ENCODE results near the gene FCER1A. TPM values are rescaled to one million over a fixed set of nuclear protein-coding genes. Genes with fewer than 3 reads are reported as not detected.

FCER1A gene
- total RNA-seq, 2 donors from 2014 or later, result 1.3 to 1.5 TPM

GRCh38 chr1:159318784-159319551, 16.8 kb downstream of the FCER1A start:
- H3K36me3 ChIP-seq, result no peaks in the 10 kb centered on the region
- no peaks in the 10 kb centered on the region for H3K4me1 ChIP-seq (replicated peaks)
- DNase-seq (ENCODE audit: low spot score), result no peak
- no peak overlapping the region for H3K27ac ChIP-seq
- no peaks in the 10 kb centered on the region for H3K27me3 ChIP-seq (replicated peaks; ENCODE audit: insufficient read depth)
- intact Hi-C loops (cut with DNase I), result no loop called here
- H3K9me3 ChIP-seq, result no peaks in the 10 kb centered on the region
- no peak for TF ChIP-seq POLR2A (IDR thresholded peaks at IDR 0.05)
- TF ChIP-seq POLR2AphosphoS5 (IDR thresholded peaks at IDR 0.05), result no peak
- TF ChIP-seq CTCF (IDR thresholded peaks at IDR 0.05), result no peak
- no peak overlapping the region for H3K4me3 ChIP-seq
- WGBS, result 57% methylated on average over 8 of the region's 8 CpGs

DNA sequence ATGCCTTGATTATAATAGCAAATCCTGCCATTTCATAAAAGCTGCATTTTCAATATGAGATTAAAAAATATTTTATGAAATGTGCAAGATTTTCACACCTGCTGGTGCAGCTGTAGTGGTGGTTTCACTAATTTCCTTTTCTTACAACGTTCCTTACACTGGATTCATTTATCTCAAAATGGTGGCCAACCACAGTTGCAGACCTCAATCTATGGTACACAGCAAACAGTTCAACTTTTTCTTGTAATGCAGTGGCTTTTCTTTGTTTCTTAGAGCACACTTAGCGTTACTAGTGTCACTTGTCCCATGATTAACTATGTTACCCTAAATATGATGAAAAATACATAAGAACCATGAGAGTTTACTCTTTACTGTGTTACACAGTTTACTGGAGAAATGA, 32.7 kb downstream of the FCER1A start:
- H3K36me3 ChIP-seq, result no peaks in the 10 kb centered on the region
- intact Hi-C loops (cut with DNase I), result no loop called here
- no peak overlapping the region for H3K27ac ChIP-seq
- TF ChIP-seq POLR2A (IDR thresholded peaks at IDR 0.05), result no peak
- TF ChIP-seq POLR2AphosphoS5 (IDR thresholded peaks at IDR 0.05), result no peak
- TF ChIP-seq CTCF (IDR thresholded peaks at IDR 0.05), result no peak
- H3K4me1 ChIP-seq (replicated peaks), result no peaks in the 10 kb centered on the region
- H3K4me3 ChIP-seq, result no peak overlapping the region
- 84% methylated on average over 2 of the region's 2 CpGs for WGBS
- H3K27me3 ChIP-seq (replicated peaks; ENCODE audit: insufficient read depth), result no peaks in the 10 kb centered on the region
- no peak for DNase-seq (ENCODE audit: low spot score)
- no peaks in the 10 kb centered on the region for H3K9me3 ChIP-seq

GRCh38 chr1:159338018-159338417, 35.9 kb downstream of the FCER1A start:
- Histone ChIP-seq H3K27me3 (replicated peaks; ENCODE audit: insufficient read depth) (no peaks in the 10 kb centered on the region), H3K27ac (no peak overlapping the region), H3K9me3 (no peaks in the 10 kb centered on the region), H3K36me3 (no peaks in the 10 kb centered on the region), H3K4me3 (no peak overlapping the region), H3K4me1 (replicated peaks) (no peaks in the 10 kb centered on the region)
- no peak for TF ChIP-seq POLR2A (IDR thresholded peaks at IDR 0.05)
- no peak for TF ChIP-seq CTCF (IDR thresholded peaks at IDR 0.05)
- no peak for TF ChIP-seq POLR2AphosphoS5 (IDR thresholded peaks at IDR 0.05)
- DNase-seq (ENCODE audit: low spot score), result no peak
- intact Hi-C loops (cut with DNase I), result no loop called here

GRCh38 chr1:159339536-159339935, 37.4 kb downstream of the FCER1A start:
- H3K36me3 ChIP-seq, result no peaks in the 10 kb centered on the region
- TF ChIP-seq POLR2A (IDR thresholded peaks at IDR 0.05) (no peak), POLR2AphosphoS5 (IDR thresholded peaks at IDR 0.05) (no peak), CTCF (IDR thresholded peaks at IDR 0.05) (no peak)
- no peak overlapping the region for H3K4me3 ChIP-seq
- WGBS, result 52% methylated on average over 1 of the region's 1 CpG
- intact Hi-C loops (cut with DNase I), result no loop called here
- no peak overlapping the region for H3K27ac ChIP-seq
- no peaks in the 10 kb centered on the region for H3K9me3 ChIP-seq
- no peaks in the 10 kb centered on the region for H3K4me1 ChIP-seq (replicated peaks)
- no peaks in the 10 kb centered on the region for H3K27me3 ChIP-seq (replicated peaks; ENCODE audit: insufficient read depth)
- no peak for DNase-seq (ENCODE audit: low spot score)

DNA sequence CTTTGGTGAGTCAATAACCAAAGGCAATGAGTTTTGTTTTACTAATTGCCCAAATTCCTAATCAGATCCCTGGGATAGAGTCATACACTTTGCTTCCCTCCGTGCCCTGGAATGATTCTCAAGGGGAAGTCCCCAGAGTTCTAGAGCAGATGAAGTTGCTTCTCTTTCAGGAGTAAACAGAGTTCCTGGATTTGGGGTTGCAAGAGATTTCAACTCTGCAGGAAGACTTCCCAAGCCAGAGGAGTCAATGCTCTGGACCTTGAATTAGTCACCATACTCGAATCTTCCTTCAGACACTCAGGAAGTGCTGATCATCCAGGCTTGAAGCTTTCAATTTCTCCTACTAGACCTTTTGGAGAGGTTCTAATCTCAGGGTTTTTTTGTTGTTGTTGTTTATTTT, 39.6 kb downstream of the FCER1A start:
- no peaks in the 10 kb centered on the region for H3K36me3 ChIP-seq
- H3K4me3 ChIP-seq, result no peak overlapping the region
- TF ChIP-seq CTCF (IDR thresholded peaks at IDR 0.05) (no peak), POLR2AphosphoS5 (IDR thresholded peaks at IDR 0.05) (no peak), POLR2A (IDR thresholded peaks at IDR 0.05) (no peak)
- no peak overlapping the region for H3K27ac ChIP-seq
- WGBS, result 68% methylated on average over 2 of the region's 2 CpGs
- no peaks in the 10 kb centered on the region for H3K4me1 ChIP-seq (replicated peaks)
- intact Hi-C loops (cut with DNase I), result no loop called here
- H3K27me3 ChIP-seq (replicated peaks; ENCODE audit: insufficient read depth), result no peaks in the 10 kb centered on the region
- no peak for DNase-seq (ENCODE audit: low spot score)
- H3K9me3 ChIP-seq, result no peaks in the 10 kb centered on the region
